Uterus (tissue), 2 donors: Measurements from ENCODE around the gene DCC.

Source experiments
- CTCF ChIP-seq, 4 experiments: fragments of 200-600 bp in 2 of 4; fragments of 450-650 bp in 2 of 4; sonication (generic) in 2 of 4; IDR thresholded peaks; one replicate each; pipeline ENCODE4 v1.5.1; 2016 to 2019; ENCODE audit warnings: antibody characterized with exemption in 4 of 4, mild to moderate bottlenecking in 2 of 4, moderate library complexity in 1 of 4
- POLR2A ChIP-seq, 2 donors: fragments of 450-650 bp; IDR thresholded peaks; one replicate each; pipeline ENCODE4 v1.6.1; 2016; ENCODE audit warnings: antibody characterized with exemption in 2 of 2, mild to moderate bottlenecking in 1 of 2, moderate library complexity in 1 of 2

- no peak for TF ChIP-seq POLR2A (IDR thresholded peaks at IDR 0.05)
- TF ChIP-seq CTCF (IDR thresholded peaks at IDR 0.05): no peak
These were observed 275.9 kb downstream of the DCC start for GRCh38 chr18:52615943-52616342.
